HepG2 (cell line): ENCODE data around the gene GLB1L.

Source experiments
- EZH2 ChIP-seq: conservative IDR thresholded peaks from 2 replicates; pipeline ENCODE4 v1.6.1; 2012; ENCODE audit warnings: mild to moderate bottlenecking, low read depth, low read length, moderate library complexity
- GABPA ChIP-seq, 2 experiments: IDR thresholded peaks; 2 replicates each; pipeline ENCODE4 v1.6.1; 2011 to 2016; ENCODE audit warnings: low read depth in 2 of 2, low read length in 1 of 2, missing biosample characterization in 1 of 2, missing genetic modification characterization in 1 of 2
- NFYB ChIP-seq: sonication (generic); formaldehyde crosslinking; IDR thresholded peaks from 2 replicates; pipeline ENCODE4 v1.4.0; 2020; ENCODE audit warnings: missing genetic modification reagents
- NR2C2 ChIP-seq: sonication (generic); formaldehyde crosslinking; IDR thresholded peaks from 2 replicates; pipeline ENCODE4 v1.4.0; 2020; ENCODE audit warnings: missing genetic modification reagents, mild to moderate bottlenecking, moderate library complexity, borderline replicate concordance
- REST ChIP-seq, 2 experiments: IDR thresholded peaks; 2 replicates each; pipeline ENCODE4 v1.6.1; 2011 to 2012; ENCODE audit warnings: low read length in 2 of 2, borderline replicate concordance in 1 of 2, low read depth in 1 of 2, mild to moderate bottlenecking in 1 of 2, moderate library complexity in 1 of 2
- ZNF30 ChIP-seq: sonication (generic); formaldehyde crosslinking; IDR thresholded peaks from 2 replicates; pipeline ENCODE4 v1.5.0; 2020; ENCODE audit warnings: mild to moderate bottlenecking, missing genetic modification reagents
- ZNF530 ChIP-seq: sonication (generic); formaldehyde crosslinking; IDR thresholded peaks from 2 replicates; pipeline ENCODE4 v1.5.0; 2020; ENCODE audit warnings: low read depth, mild to moderate bottlenecking, missing genetic modification reagents
- TF ChIP-seq, protein P1 (sequence below): sonication (generic); formaldehyde crosslinking; IDR thresholded peaks from 2 replicates; pipeline ENCODE4 v1.5.0; 2020; ENCODE audit warnings: mild to moderate bottlenecking, missing genetic modification reagents, moderate library complexity

DNA sequence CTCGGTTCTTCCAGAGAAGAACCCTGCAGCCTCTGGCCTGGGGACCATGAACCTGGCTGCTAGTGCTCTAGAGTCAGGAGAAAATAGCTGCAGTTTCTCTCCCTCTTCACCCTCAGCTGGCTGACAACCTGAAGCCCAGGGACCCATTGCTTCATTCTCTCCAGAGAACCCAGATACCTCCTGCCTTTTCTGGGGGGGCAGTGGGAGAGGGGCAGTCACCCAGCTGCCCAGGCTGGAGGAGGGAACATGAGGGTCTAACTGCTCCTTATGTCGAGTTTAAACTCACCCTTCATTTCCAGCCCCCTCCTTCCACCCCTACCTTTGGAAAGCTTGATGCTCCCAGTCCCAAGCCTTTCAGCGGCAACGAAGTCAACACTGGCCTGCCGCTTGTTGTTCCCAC lies 46.3 kb downstream of the GLB1L start:
- TF ChIP-seq NR2C2 (CRISPR knock-in tag) (no peak), REST (IDR thresholded peaks at IDR 0.05; ENCODE audit: borderline replicate concordance in 1 of 2, low read depth in 1 of 2, low read length in 2 of 2) (no peak), ZNF30 (CRISPR knock-in tag) (no peak), ZNF530 (CRISPR knock-in tag) (no peak), EZH2 (no peak), GABPA (IDR thresholded peaks at IDR 0.05; ENCODE audit: low read depth, low read length) (no peak), GABPA (CRISPR knock-in tag; IDR thresholded peaks at IDR 0.05; ENCODE audit: low read depth) (no peak), NFYB (CRISPR knock-in tag) (no peak)
- TF ChIP-seq, protein P1, sequence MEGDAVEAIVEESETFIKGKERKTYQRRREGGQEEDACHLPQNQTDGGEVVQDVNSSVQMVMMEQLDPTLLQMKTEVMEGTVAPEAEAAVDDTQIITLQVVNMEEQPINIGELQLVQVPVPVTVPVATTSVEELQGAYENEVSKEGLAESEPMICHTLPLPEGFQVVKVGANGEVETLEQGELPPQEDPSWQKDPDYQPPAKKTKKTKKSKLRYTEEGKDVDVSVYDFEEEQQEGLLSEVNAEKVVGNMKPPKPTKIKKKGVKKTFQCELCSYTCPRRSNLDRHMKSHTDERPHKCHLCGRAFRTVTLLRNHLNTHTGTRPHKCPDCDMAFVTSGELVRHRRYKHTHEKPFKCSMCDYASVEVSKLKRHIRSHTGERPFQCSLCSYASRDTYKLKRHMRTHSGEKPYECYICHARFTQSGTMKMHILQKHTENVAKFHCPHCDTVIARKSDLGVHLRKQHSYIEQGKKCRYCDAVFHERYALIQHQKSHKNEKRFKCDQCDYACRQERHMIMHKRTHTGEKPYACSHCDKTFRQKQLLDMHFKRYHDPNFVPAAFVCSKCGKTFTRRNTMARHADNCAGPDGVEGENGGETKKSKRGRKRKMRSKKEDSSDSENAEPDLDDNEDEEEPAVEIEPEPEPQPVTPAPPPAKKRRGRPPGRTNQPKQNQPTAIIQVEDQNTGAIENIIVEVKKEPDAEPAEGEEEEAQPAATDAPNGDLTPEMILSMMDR (CRISPR knock-in tag): no peak
